Brain microvascular endothelial cell (primary cell): ENCODE measurements around the gene SFXN2.
A peak's percentile ranks its signal among the peaks of the same experiment; 100 is the strongest.

Experiments
- DNase-seq: peaks from one replicate; pipeline ENCODE4 v3.0.0-alpha.2; 2020
- H3K27ac ChIP-seq: fragments of 250-450 bp; sonication (Bioruptor Pico); 2 replicates; pipeline ENCODE4 v1.5.1; 2020; ENCODE audit warnings: mild to moderate bottlenecking, moderate library complexity
- H3K27me3 ChIP-seq: fragments of 250-450 bp; sonication (Bioruptor Pico); replicated peaks from 2 replicates; pipeline ENCODE4 v1.5.1; 2020; ENCODE audit warnings: mild to moderate bottlenecking
- H3K36me3 ChIP-seq: fragments of 250-450 bp; sonication (Bioruptor Pico); replicated peaks from 2 replicates; pipeline ENCODE4 v1.5.1; 2020; ENCODE audit warnings: mild to moderate bottlenecking
- H3K4me3 ChIP-seq: 2 replicates; pipeline ENCODE4 v1.5.1; 2011; ENCODE audit warnings: low read depth, mild to moderate bottlenecking, control low read depth, low read length, moderate library complexity
- CTCF ChIP-seq: IDR thresholded peaks from 2 replicates; pipeline ENCODE4 v1.5.1; 2011; ENCODE audit warnings: low read depth, mild to moderate bottlenecking, moderate library complexity, low read length, control low read depth, inconsistent platforms; ENCODE audit errors: missing control alignments
- in situ Hi-C: cut with HindIII; loops from 2 replicates; pipeline ENCODE4 v1.10.0; 2017; ENCODE audit warnings: low sequenced_read_pairs, low pct_ligation_motif_present

The SFXN2 gene

DNA sequence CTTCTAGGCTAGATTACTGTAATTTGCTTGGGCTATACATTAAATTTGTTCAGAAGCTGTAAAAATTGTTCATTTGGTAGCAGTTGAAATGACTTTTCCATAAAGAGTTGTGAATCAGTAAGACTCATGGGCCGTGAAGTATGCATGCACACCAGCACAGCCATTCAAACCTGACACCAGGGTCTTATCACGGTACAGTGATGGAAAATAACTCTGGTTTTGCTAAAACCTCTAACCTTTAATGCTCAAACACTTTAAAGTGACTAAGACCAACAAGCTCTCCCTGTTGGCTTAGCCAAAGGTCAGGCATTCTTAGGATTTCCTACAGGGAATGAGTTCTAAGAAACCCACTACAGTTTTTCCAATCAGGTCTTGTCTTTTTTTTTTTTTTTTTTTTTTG is 11.7 kb upstream of the SFXN2 start:
- DNase-seq = no peak
- Histone ChIP-seq H3K27me3 (no peaks in the 10 kb centered on the region), H3K36me3 (peaks cover 14% of the 10 kb centered on the region), H3K27ac (no peak overlapping the region), H3K4me3 (no peak overlapping the region)
- in situ Hi-C loops = no loop called here
- no peak for TF ChIP-seq CTCF

GRCh38 chr10:102704915-102705314 is 9.5 kb upstream of the SFXN2 start:
- in situ Hi-C loops = no loop called here
- Histone ChIP-seq H3K36me3 (peaks cover 3% of the 10 kb centered on the region), H3K4me3 (no peak overlapping the region), H3K27ac (peak overlapping the region; percentile 77), H3K27me3 (no peaks in the 10 kb centered on the region)
- peak; percentile 82 for DNase-seq
- no peak for TF ChIP-seq CTCF

DNA sequence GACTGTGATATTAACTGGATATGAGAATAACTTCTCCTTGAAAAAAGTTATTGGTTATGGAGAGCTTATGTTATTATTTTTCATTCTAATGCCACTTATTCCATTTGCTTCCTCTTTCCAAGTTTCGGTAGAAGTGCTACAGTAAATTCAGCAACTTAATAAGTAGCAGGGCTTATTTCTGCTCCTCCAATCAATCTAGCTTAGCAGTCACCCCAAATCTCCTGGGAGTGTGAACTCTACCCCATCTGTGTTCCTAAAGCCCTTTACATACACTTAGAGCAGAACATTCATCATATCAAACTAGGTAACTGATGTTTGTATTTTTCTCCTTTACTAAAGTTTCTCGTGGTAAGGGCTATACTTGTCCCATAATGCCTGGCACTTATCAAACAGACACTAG is 8.9 kb upstream of the SFXN2 start:
- H3K27me3 ChIP-seq = no peaks in the 10 kb centered on the region
- H3K27ac ChIP-seq = peak overlapping the region; percentile 77
- TF ChIP-seq CTCF = no peak
- peaks cover 3% of the 10 kb centered on the region for H3K36me3 ChIP-seq
- H3K4me3 ChIP-seq = no peak overlapping the region
- in situ Hi-C loops = no loop called here
- DNase-seq = no peak

GRCh38 chr10:102710609-102711008 is 3.8 kb upstream of the SFXN2 start:
- DNase-seq = peak; percentile 79
- no peaks in the 10 kb centered on the region for H3K27me3 ChIP-seq
- H3K36me3 ChIP-seq = no peaks in the 10 kb centered on the region
- TF ChIP-seq CTCF = peak; percentile 21
- no peak overlapping the region for H3K4me3 ChIP-seq
- H3K27ac ChIP-seq = peak overlapping the region; percentile 2
- in situ Hi-C loops = no loop called here

DNA sequence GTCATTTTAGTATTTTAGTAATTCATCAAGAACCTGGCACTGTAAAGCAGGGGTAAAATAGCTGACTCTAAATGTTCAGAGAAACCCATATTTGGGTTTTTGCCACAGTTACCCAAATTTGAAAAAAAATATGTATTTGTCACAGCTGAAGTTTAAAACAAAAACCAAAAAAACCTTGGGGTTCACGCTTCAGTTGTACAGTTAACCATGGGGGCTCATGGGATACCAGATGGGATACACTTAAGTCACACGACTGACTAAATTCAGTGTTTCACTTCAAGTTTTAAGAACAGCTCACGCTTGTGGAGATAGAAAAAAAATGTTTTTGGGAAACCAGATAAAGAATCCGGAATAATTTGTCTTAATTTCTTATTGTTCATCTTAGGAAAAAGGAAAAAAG is 2.3 kb upstream of the SFXN2 start:
- Histone ChIP-seq H3K36me3 (no peaks in the 10 kb centered on the region), H3K27ac (no peak overlapping the region), H3K4me3 (no peak overlapping the region), H3K27me3 (no peaks in the 10 kb centered on the region)
- DNase-seq = no peak
- no peak for TF ChIP-seq CTCF
- in situ Hi-C loops = no loop called here

GRCh38 chr10:102712843-102713538 is 1.4 kb upstream of the SFXN2 start:
- Histone ChIP-seq H3K27me3 (no peaks in the 10 kb centered on the region), H3K27ac (peak overlapping the region; percentile 86), H3K36me3 (no peaks in the 10 kb centered on the region), H3K4me3 (peak overlapping the region; percentile 90)
- in situ Hi-C loops = no loop called here
- no peak for DNase-seq
- TF ChIP-seq CTCF = no peak
